D721Med (cell line): ENCODE data around the gene LRSAM1.

Experiments used
- DNase-seq: peaks from one replicate; pipeline ENCODE4 v3.0.0; 2011; ENCODE audit warnings: low spot score; ENCODE audit not compliant: insufficient read length
- FAIRE-seq: peaks from 2 replicates; lab custom pipeline; 2011; peaks lifted over from hg19 to GRCh38; lab: Jason Lieb, UNC
- CTCF ChIP-seq: IDR thresholded peaks from 2 replicates; pipeline ENCODE4 v1.5.1; 2012; ENCODE audit warnings: mild to moderate bottlenecking, control low read depth; ENCODE audit not compliant: insufficient read depth; ENCODE audit errors: missing control alignments

Gene LRSAM1

DNA sequence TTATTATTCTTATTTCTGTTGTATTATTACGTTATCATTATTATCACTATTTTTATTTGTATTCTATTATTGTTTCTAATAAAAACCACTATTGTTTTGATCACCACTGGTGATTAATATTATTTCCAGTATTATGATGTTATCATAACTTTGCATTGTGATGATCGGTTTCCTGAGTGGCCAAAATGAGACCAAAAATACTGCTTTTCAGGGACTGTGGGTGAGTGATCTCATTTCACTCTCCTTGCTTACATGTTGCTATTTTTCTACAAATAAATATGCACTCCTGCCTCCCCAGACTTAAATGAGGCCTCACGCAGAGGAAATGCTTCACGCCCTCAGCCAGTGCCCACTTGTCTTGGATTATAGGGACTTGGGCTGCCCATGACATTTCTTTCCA is 78.4 kb downstream of the LRSAM1 start:
- DNase-seq, result no peak

DNA sequence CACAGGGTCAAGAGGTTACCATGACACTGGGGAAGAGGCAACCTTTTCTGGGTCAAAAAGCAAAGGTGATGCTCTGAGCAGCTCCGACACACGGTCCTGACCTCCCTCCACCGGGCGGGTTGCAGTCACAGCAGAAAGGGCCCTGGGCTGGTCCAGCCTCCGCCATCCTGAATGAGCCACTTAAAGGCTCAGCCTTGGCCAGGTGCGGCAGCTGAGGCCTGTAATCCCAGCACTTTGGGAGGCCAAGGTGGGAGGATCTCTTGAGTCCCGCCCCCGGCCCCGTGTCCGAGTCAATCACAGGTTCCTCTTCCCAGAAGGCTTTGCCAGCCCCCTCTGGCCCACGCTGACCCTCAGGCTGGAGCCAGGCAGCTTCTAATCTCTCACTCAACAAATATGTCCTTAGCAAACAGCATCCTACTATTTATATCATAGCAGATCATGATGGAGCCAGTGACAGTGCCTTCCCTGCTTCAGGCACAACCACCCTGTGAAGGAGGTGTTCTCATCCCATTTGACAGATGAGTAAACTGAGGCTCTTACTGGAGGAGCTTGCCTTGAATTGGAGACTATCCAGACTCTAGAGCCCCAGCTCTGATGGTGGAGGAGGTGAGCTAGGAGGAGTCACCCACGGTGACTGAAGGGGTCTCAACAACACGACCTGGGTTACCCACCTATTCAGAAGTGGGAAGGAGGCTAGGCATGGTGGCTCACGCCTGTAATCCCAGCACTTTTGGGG is 79.1 kb downstream of the LRSAM1 start:
- no peak for TF ChIP-seq CTCF
- DNase-seq (no peak), FAIRE-seq (no peak)

More for the DNA sequence above, 78.4 kb downstream of the LRSAM1 start:
- no peak for FAIRE-seq
- no peak for TF ChIP-seq CTCF

- TF ChIP-seq CTCF, result no peak
- FAIRE-seq, result no peak
- no peak for DNase-seq
These were observed 80.4 kb downstream of the LRSAM1 start for GRCh38 chr9:127531676-127532075.

DNA sequence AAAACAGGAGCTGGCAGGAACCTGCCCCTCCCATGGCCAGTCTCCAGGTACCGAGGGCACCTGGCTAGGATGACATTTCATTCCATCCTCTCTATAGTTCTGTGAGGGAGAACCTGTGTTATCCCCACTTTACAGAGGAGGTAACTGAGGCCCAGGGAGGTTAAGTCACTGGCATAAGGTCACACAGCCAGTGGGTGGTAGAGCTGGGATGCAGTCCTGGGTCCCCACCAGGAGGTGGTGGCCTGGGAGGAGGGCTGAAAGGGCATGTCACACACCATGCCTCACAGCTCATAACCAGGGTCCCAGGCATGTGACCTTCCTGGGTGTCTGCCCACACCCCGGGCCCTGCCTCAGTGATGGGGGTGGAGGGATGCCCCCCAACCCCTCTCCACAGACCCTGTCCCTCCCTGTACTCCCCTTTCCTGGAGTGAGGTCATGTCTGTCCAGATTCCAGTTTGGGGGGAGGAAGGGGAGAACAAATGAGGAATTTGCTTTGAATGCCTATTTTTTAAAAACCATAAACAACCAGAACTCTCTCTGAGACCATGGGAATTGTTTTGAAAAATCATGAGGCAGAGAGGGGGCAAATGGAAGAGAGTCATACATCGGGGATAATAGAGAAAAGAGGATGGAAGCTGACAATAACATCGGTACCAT is 83.1 kb downstream of the LRSAM1 start:
- DNase-seq (no peak), FAIRE-seq (no peak)
- TF ChIP-seq CTCF, result no peak

GRCh38 chr9:127534931-127535330 is 83.6 kb downstream of the LRSAM1 start:
- no peak for DNase-seq
- no peak for TF ChIP-seq CTCF
- FAIRE-seq, result no peak

GRCh38 chr9:127535396-127535795 is 84.1 kb downstream of the LRSAM1 start:
- DNase-seq, result no peak
- no peak for FAIRE-seq
- no peak for TF ChIP-seq CTCF

DNA sequence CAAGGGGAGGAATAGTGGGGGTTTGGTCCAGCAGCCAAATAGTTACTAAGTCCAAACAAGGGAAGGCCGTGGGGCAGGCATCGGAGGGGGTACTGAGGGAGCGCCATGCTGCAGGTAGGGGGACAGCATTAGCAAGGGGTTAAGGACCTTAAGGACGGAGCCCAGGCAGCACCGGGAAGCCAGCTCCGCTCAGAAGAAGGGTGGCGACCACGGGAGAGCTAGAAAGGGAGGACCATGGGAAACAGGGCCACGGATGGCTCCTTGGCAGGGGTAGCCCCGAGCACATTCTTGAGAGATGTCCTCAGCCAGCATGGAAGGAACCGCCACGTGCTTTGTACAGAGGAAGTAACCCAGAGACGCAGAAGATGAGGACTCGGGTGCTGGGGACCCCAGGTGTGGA is 84.5 kb downstream of the LRSAM1 start:
- TF ChIP-seq CTCF, result no peak
- FAIRE-seq (no peak), DNase-seq (no peak)
